ENCODE measurements around the gene ABL2.

GRCh38 chr1:179253286-179253972, 24.0 kb upstream of the ABL2 start:
- TF ChIP-seq, protein P1, sequence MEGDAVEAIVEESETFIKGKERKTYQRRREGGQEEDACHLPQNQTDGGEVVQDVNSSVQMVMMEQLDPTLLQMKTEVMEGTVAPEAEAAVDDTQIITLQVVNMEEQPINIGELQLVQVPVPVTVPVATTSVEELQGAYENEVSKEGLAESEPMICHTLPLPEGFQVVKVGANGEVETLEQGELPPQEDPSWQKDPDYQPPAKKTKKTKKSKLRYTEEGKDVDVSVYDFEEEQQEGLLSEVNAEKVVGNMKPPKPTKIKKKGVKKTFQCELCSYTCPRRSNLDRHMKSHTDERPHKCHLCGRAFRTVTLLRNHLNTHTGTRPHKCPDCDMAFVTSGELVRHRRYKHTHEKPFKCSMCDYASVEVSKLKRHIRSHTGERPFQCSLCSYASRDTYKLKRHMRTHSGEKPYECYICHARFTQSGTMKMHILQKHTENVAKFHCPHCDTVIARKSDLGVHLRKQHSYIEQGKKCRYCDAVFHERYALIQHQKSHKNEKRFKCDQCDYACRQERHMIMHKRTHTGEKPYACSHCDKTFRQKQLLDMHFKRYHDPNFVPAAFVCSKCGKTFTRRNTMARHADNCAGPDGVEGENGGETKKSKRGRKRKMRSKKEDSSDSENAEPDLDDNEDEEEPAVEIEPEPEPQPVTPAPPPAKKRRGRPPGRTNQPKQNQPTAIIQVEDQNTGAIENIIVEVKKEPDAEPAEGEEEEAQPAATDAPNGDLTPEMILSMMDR (conservative IDR thresholded peaks at IDR 0.05; ENCODE audit: low read depth, low read length) = no peak
- no peak for TF ChIP-seq EZH2 (IDR thresholded peaks at IDR 0.05; ENCODE audit: borderline replicate concordance, low read depth, low read length, poor library complexity, severe bottlenecking)

All from A673 (cell line).